ENCODE results near the gene CDK19. TPM values are rescaled to one million over a fixed set of nuclear protein-coding genes. Genes with fewer than 3 reads are reported as not detected.
A peak's percentile ranks its signal among the peaks of the same experiment; 100 is the strongest.

Gene CDK19
- 10 to 100 TPM; 30.7 to 31.5 TPM for total RNA-seq
- polyA plus RNA-seq (ENCODE audit: insufficient read depth, low read depth, low replicate concordance) = 50.0 TPM
- long read RNA-seq, donor 1, full-length matches to known transcripts = 2 of 68 reads
- long read RNA-seq, donor 1, partial matches to known transcripts = 21 of 68 reads
- long read RNA-seq, donor 1, other reads (novel, unspliced or antisense) = 45 of 68 reads
- long read RNA-seq, donor 2 = 0 reads

DNA sequence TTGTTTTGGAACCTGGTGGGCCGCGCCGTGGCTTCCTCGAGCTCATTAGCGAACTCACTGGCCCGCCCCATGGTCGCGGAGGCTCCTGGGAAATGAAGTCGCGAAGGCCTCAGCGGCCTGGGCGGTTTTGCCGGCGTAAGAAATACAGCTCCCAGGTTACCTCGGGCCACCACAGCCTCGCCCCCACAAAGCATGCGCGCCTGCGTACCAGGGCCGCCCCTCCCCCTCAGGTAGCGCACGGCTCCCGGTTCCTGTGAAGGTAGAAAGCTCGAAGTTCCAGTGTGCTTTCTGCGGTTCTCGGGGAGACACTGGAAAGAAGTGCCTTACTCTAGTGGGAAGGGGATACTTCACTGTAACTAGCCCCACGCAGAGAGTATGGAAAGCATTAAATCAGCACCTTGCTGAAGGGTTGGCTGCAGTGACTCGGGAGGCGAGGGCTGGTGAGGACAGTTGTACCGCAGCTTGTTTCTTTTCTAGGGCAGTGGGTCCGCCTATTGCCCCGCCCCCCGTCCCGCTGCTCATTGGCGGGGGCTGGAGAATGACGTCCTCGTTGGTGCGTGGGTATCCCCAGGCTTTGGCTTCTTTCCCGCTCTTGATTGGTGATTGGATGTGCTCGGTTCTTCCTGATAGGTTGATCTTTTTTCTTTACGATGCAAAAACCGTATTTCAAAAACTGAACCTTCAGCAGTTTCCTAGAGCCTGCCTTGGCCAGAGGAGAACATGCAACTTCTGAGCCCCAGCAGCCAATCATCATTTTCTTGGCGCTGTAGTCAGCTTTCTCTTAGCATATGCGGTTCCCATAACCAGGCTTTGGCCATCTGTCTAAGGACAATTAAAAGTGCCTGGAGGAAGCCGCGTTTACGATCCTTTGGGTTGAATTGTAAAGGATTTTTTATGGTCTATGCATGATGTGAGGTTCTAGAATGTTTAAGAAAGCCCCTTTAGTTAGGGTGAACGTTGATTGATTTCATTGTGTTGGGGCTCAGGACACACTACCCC lies at the start of gene CDK19:
CDK19 (minus strand) TSS at position 59 of the 999 bp plus-strand sequence. CDS start 333 bp downstream, outside the sequence.
- 1 to 2% methylated on average over 25 to 48 of the region's 48 CpGs for WGBS, 2 donors
- TF ChIP-seq, protein P1, sequence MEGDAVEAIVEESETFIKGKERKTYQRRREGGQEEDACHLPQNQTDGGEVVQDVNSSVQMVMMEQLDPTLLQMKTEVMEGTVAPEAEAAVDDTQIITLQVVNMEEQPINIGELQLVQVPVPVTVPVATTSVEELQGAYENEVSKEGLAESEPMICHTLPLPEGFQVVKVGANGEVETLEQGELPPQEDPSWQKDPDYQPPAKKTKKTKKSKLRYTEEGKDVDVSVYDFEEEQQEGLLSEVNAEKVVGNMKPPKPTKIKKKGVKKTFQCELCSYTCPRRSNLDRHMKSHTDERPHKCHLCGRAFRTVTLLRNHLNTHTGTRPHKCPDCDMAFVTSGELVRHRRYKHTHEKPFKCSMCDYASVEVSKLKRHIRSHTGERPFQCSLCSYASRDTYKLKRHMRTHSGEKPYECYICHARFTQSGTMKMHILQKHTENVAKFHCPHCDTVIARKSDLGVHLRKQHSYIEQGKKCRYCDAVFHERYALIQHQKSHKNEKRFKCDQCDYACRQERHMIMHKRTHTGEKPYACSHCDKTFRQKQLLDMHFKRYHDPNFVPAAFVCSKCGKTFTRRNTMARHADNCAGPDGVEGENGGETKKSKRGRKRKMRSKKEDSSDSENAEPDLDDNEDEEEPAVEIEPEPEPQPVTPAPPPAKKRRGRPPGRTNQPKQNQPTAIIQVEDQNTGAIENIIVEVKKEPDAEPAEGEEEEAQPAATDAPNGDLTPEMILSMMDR (IDR thresholded peaks at IDR 0.05) = no peak
- peak; percentile 3 for TF ChIP-seq POLR2A (IDR thresholded peaks at IDR 0.05)
- Histone ChIP-seq H3K4me3 (peak within 1 kb of the TSS; percentile 91 to 98), H3K9me3 (no peaks in the 10 kb centered on the region), H3K4me1 (no peaks in the 10 kb centered on the region), H3K27me3 (no peaks in the 10 kb centered on the region), H3K36me3 (ENCODE audit: low read depth, missing control alignments) (no peaks in the 10 kb centered on the region), H3K27ac (peak within 1 kb of the TSS; percentile 96 to 99)
- DNase-seq = peak; percentile 99
- intact Hi-C loops (cut with DNase I; ENCODE audit: low total_unique reads) = loop anchor here (10.0 kb wide), 1 partner anchor 59 kb away; the partner anchor contains the start of gene AMD1

DNA sequence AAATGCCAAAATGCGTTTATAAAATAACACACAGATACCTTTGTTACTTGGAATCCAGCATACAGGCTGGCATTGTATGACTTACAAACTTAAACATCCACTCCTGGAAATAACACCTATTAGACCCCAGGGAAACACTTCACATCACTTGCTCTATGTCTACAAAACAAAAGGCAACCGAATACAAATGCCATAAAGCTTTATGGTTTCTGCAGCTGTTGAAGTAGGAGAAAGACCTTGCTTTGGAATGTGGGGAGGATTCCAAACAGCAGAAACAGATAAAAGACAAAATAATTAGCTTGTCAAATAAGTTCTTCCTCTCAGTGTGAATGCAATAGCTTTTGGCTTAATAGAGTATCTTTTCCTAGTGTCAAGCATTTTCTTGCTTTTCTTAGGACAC lies 49.6 kb upstream of the CDK19 start:
- 37 to 40% methylated on average over 2 of the region's 2 CpGs for WGBS, 2 donors
- no peak for TF ChIP-seq POLR2A (IDR thresholded peaks at IDR 0.05)
- TF ChIP-seq, protein P1 (IDR thresholded peaks at IDR 0.05) = no peak
- Histone ChIP-seq H3K36me3 (ENCODE audit: low read depth, missing control alignments) (no peaks in the 10 kb centered on the region), H3K27ac (no peak overlapping the region), H3K4me1 (peaks cover 3% of the 10 kb centered on the region), H3K9me3 (no peaks in the 10 kb centered on the region), H3K4me3 (no peak overlapping the region), H3K27me3 (no peaks in the 10 kb centered on the region)
- DNase-seq = no peak
- intact Hi-C loops (cut with DNase I; ENCODE audit: low total_unique reads) = no loop called here

DNA sequence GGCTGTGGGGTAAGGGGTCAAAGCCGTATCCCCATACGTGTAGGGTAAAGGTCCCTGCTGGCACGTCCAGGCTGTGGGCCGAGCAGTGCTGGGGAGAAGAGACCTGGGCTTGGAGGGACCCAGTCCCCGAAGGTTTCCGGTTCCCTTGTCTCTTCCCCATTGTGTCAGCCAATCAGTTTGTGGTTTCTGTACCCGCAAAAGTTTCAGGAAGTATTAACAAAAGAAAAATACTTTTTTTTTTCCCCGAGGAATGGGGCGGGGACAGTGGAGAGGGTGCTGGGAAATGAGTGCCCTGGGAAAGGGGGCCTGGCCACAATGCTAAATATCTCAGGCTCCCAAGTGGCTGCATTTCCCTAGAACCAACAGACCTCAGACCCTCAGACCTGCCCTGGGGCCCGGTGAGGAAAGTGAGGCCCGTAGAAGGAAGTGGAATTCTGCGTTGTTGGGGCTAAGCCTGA lies 44.1 kb upstream of the CDK19 start:
- Histone ChIP-seq H3K36me3 (ENCODE audit: low read depth, missing control alignments) (no peaks in the 10 kb centered on the region), H3K4me3 (no peak overlapping the region), H3K4me1 (no peaks in the 10 kb centered on the region), H3K27ac (no peak overlapping the region), H3K9me3 (no peaks in the 10 kb centered on the region), H3K27me3 (no peaks in the 10 kb centered on the region)
- TF ChIP-seq POLR2A (IDR thresholded peaks at IDR 0.05) = no peak
- TF ChIP-seq, protein P1 (IDR thresholded peaks at IDR 0.05) = no peak
- intact Hi-C loops (cut with DNase I; ENCODE audit: low total_unique reads) = no loop called here
- DNase-seq = no peak
- WGBS, 2 donors = 83 to 90% methylated on average over 11 to 12 of the region's 12 CpGs

DNA sequence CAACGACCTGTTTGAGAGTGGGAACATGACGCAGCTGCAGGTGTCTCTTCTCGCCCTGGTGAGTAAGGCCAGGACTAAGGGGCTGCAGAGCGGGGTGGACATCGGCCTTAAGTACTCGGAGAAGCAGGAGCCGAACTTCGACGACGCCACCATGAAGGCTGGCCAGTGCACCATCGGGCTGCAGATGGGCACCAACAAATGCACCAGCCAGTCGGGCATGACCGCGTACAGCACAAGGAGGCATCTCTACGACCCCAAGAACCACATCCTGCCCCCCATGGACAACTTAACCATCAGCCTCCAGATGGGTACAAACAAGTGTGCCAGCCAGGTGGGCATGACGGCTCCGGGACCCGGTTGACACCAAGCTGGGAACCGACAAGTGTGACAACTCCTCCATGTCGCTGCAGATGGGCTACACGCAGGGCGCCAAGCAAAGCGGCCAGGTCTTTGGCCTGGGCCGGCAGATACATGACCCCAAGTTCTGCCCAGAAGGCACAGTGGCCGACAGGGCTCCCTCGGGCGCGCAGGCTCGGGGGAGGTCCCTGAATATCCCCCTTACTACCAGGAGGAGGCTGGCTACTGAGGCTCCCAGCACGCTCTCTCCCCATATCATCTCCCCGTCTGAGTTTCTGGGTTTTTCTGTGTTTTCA lies 43.4 kb upstream of the CDK19 start:
- no peaks in the 10 kb centered on the region for H3K9me3 ChIP-seq
- no peaks in the 10 kb centered on the region for H3K27me3 ChIP-seq
- no peak for TF ChIP-seq POLR2A (IDR thresholded peaks at IDR 0.05)
- TF ChIP-seq, protein P1 (IDR thresholded peaks at IDR 0.05) = no peak
- no peaks in the 10 kb centered on the region for H3K36me3 ChIP-seq (ENCODE audit: low read depth, missing control alignments)
- intact Hi-C loops (cut with DNase I; ENCODE audit: low total_unique reads) = no loop called here
- no peaks in the 10 kb centered on the region for H3K4me1 ChIP-seq
- no peak overlapping the region for H3K4me3 ChIP-seq
- 76 to 77% methylated on average over 28 to 31 of the region's 31 CpGs for whole genome bisulfite sequencing, 2 donors
- no peak overlapping the region for H3K27ac ChIP-seq
- DNase-seq = no peak

All from testis (tissue), 5 donors.